IPS-15b (cell line): ENCODE results near the gene HNRNPA2B1.

Experiments used
- H3K27me3 ChIP-seq: one replicate; pipeline ENCODE4 v1.6.1; 2013; ENCODE audit warnings: low read length; ENCODE audit not compliant: control insufficient read depth, insufficient read depth
- H3K36me3 ChIP-seq: one replicate; pipeline ENCODE4 v1.6.1; 2013; ENCODE audit warnings: low read length; ENCODE audit not compliant: control insufficient read depth, insufficient read depth
- H3K4me1 ChIP-seq: one replicate; pipeline ENCODE4 v1.6.1; 2013; ENCODE audit warnings: mild to moderate bottlenecking, low read length; ENCODE audit not compliant: control insufficient read depth, insufficient read depth
- H3K4me3 ChIP-seq: one replicate; pipeline ENCODE4 v1.5.1; 2013; ENCODE audit warnings: low read depth, low read length
- H3K9ac ChIP-seq: one replicate; pipeline ENCODE4 v1.6.1; 2013; ENCODE audit warnings: low read depth, mild to moderate bottlenecking, low read length
- H3K9me3 ChIP-seq: one replicate; pipeline ENCODE4 v1.6.1; 2013; ENCODE audit warnings: mild to moderate bottlenecking, low read length; ENCODE audit not compliant: control insufficient read depth, insufficient read depth

Gene HNRNPA2B1

DNA sequence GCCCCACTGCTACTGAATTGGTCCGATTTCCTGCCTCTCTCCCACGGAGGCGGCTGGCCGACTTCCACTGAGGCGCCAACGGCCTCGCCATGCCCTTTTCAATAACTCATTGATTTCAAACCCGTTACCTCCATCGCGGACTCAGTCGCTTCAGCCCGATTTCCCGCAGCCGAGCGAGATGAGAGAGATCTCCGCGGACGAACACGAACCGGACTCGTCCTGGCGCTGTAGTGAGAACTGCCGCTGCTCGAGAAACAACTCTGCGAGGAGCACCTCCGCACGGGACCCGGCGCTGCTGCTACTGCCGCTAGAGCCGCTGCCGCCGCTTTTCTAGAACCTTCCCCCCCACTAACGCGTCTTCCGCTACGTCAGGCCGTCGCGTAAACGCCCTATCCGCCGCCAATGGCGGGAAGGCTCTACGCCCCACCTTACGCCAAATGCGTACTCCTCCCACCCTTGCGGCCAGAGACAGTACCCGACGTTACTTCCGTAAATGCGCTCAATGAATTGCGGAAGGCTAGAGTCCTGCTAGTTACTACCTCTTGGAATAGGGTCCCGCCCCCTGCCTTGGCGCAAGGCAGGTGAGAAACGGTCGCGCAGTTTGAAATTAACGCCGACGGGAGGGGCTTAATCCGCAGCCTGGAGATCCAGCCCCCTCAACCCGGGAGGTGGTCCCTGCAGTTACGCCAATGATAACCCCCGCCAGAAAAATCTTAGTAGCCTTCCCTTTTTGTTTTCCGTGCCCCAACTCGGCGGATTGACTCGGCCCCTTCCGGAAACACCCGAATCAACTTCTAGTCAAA is at the start of gene HNRNPA2B1:
Gene HNRNPA2B1, minus strand, starts transcription at position 303 of the 803 bp plus-strand sequence. Its CDS starts 169 bp downstream, at position 134.
- peaks cover 19% of the 10 kb centered on the region for H3K36me3 ChIP-seq
- H3K4me3 ChIP-seq, result peak within 1 kb of the TSS; percentile 97
- no peaks in the 10 kb centered on the region for H3K9me3 ChIP-seq
- no peaks in the 10 kb centered on the region for H3K4me1 ChIP-seq
- H3K27me3 ChIP-seq, result no peaks in the 10 kb centered on the region
- peak within 1 kb of the TSS; percentile 100 for H3K9ac ChIP-seq

DNA sequence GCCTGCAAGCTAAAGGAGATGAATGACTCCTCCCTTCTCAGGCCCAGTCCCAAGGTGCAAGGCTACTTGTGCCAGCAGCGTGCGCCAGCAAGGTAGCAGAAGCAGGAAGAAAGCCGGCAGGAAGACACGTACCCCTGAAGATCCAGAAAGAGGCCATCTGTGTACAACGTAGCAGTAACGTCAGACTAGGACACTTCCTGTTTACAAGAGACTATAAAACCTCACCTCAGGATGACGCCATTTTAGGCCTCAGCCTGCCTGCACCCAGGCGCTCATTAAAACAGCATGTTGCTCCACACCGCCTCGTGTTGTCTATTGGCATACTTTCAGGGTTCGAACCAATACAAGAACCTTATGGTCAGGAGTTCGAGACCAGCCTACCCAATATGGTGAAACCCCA is 49.7 kb upstream of the HNRNPA2B1 start:
- H3K9me3 ChIP-seq, result no peaks in the 10 kb centered on the region
- no peak overlapping the region for H3K9ac ChIP-seq
- H3K27me3 ChIP-seq, result no peaks in the 10 kb centered on the region
- H3K4me1 ChIP-seq, result no peaks in the 10 kb centered on the region
- H3K4me3 ChIP-seq, result no peak overlapping the region
- no peaks in the 10 kb centered on the region for H3K36me3 ChIP-seq

DNA sequence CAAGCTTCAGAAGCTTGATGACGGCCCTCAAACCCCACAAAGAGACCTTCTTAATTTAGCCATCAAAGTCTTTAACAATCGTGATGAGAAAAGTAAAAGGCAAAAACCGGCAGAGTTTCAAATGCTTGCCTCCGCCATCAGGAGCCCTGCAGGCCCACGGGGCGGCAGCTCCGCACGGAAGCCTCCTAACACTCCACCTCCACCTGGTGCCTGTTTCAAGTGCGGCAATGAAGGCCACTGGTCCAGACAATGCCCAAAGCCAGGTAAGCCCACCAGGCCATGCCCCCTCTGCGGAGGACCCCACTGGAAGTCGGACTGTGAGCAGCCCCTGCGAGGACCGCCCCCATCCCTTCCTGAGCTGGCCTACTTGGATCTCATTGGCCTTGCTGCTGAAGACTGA is 44.6 kb upstream of the HNRNPA2B1 start:
- Histone ChIP-seq H3K9ac (no peak overlapping the region), H3K9me3 (no peaks in the 10 kb centered on the region), H3K4me1 (no peaks in the 10 kb centered on the region), H3K36me3 (no peaks in the 10 kb centered on the region), H3K27me3 (no peaks in the 10 kb centered on the region), H3K4me3 (no peak overlapping the region)

DNA sequence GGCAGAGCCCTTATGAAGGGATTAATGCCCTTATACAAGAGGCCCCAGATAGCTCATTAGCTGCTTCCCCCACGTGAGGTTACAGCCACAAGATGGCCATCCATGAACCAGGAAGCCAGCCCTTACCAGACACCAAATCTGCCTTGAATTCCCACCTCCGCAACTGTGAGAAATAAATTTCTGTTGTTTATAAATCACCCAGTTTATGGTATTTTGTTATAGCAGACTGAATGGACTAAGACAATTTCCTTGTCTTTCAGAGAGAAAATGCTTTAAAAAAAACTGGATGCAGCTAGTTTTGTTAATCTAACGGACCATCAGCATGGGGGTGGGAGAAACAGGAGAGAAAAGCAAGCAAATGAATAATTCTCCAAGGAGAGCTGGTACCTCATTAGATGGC is 37.5 kb upstream of the HNRNPA2B1 start:
- Histone ChIP-seq H3K27me3 (no peaks in the 10 kb centered on the region), H3K9ac (no peak overlapping the region), H3K4me3 (no peak overlapping the region), H3K36me3 (no peaks in the 10 kb centered on the region), H3K9me3 (no peaks in the 10 kb centered on the region), H3K4me1 (no peaks in the 10 kb centered on the region)

DNA sequence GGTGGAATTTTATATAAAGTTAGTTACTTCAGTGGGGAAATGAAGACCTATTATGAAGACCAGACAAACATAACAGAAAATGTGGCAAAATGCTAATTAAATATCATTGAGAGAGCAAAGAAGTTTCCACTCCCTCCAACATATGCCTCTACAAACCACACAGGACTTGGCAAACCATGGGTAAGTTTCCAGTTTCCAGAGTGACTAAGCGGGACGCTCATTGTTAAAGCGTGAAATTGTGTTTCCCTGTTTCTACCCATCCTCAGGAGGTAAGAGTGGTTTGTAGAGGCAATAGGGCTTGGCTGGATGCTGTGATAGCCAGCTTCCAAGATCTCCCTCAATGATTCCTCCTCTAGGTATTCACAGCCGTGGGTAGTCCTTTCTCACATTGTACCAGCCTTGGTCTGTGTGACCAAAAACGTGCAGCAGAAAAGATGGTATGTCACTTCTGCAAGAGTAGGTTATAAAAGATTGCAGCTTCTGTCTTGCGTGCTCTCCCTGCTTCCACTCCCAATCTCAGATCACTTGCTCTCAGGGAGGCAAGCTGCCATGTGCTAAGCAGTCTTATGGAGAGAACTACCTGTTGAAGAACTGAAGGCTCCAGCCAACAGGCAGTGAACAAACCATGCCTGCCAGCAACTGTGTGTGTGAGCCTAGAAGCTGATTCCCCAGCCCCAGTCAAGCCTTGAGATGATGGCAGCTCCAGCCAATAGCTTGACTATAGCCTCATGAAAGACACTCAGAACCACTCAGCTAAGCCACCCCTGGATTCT is 36.7 kb upstream of the HNRNPA2B1 start:
- no peak overlapping the region for H3K4me3 ChIP-seq
- no peaks in the 10 kb centered on the region for H3K4me1 ChIP-seq
- no peaks in the 10 kb centered on the region for H3K9me3 ChIP-seq
- no peaks in the 10 kb centered on the region for H3K27me3 ChIP-seq
- H3K36me3 ChIP-seq, result no peaks in the 10 kb centered on the region
- H3K9ac ChIP-seq, result no peak overlapping the region

DNA sequence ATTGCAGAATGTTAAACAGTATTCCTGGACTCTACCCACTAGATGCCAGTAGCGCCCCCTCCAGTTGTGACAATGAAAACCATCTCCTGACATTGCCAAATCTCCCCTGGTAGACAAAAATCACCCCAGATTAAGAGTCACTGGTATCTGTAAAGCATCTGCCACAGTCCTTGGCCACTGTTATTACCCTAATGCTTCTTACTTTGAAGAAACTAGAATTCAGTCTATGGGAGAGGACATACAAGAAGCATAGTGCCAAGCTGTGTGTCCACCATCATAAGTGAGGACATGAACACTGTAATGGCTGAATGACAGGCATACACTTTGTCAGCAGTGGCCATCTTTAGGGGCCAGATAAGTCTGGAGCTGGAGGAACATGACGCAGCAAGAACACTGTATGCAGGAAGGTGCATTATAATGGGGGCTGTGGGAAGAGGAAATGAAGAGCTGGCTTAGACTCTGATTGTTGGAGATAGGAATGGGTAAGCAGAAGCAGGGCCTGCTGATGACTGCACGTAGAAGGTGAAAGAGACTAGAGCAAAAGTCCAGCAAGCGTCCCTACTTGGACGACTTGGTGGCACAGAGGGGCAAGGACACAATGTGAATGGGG is 33.5 kb upstream of the HNRNPA2B1 start:
- Histone ChIP-seq H3K36me3 (no peaks in the 10 kb centered on the region), H3K9me3 (no peaks in the 10 kb centered on the region), H3K27me3 (no peaks in the 10 kb centered on the region), H3K4me3 (no peak overlapping the region), H3K9ac (no peak overlapping the region), H3K4me1 (no peaks in the 10 kb centered on the region)

DNA sequence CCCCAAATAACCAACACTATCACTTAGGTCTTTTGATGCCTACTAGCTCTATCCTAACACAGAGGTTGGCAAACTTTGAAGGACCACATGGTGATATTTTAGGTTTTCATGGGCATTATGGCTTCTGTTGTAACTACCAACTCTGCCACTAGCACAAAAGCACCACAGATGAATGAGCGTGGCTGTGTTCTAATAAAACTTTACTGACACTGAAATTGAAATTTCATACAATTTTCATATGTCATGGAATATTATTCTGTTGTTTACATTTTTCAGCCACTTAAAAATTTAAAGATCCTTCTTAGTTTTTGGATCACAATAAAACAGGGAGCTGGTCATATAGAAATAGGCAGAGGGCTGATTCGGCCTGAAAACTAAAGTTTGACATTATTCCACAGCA is 27.4 kb upstream of the HNRNPA2B1 start:
- no peaks in the 10 kb centered on the region for H3K4me1 ChIP-seq
- H3K27me3 ChIP-seq, result no peaks in the 10 kb centered on the region

DNA sequence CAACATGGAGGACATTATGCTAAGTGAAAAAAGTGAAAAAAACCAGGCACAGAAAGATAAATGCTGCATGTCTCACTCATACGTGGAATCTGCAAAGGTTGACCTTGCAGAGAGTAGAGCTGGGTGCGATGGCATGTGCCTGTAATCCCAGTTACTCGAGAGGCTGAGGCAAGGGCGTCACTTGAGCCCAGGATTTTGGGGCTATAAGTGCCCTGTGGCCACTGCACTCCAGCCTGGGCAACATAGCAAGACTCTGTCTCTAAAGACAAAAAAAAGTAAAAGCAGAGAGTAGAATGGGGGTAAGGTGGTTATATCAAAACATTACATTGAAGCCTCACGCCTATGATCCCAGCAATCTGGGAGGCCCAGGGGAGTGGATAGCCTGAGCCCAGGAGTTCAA is 23.8 kb upstream of the HNRNPA2B1 start:
- H3K4me3 ChIP-seq, result no peak overlapping the region
- H3K9ac ChIP-seq, result no peak overlapping the region
- H3K4me1 ChIP-seq, result no peaks in the 10 kb centered on the region
- H3K27me3 ChIP-seq, result no peaks in the 10 kb centered on the region
- H3K36me3 ChIP-seq, result no peaks in the 10 kb centered on the region
- H3K9me3 ChIP-seq, result no peaks in the 10 kb centered on the region

More for the DNA sequence above, 27.4 kb upstream of the HNRNPA2B1 start:
- Histone ChIP-seq H3K9ac (no peak overlapping the region), H3K36me3 (no peaks in the 10 kb centered on the region), H3K4me3 (no peak overlapping the region), H3K9me3 (no peaks in the 10 kb centered on the region)

DNA sequence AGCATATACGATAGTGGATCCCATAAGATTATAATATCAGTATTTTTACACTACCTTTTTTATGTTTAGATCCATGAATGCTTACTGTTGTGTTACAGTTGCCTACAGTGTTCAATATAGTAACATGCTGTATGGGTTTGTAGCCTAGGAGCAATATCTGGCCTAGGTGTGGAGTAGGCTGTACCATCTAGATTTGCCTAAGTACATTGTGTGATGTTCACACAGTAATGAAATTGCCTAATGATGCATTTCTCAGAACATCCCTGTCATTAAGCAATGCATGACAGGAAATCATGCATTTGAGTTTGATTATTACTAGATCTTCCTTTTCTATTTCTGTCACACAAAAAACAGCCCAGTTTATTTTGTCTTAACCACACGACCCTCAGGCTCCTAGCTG is 15.5 kb upstream of the HNRNPA2B1 start:
- H3K36me3 ChIP-seq, result no peaks in the 10 kb centered on the region
- peaks cover 2% of the 10 kb centered on the region for H3K4me1 ChIP-seq
- H3K27me3 ChIP-seq, result no peaks in the 10 kb centered on the region
- H3K9ac ChIP-seq, result no peak overlapping the region
- no peaks in the 10 kb centered on the region for H3K9me3 ChIP-seq
- no peak overlapping the region for H3K4me3 ChIP-seq

DNA sequence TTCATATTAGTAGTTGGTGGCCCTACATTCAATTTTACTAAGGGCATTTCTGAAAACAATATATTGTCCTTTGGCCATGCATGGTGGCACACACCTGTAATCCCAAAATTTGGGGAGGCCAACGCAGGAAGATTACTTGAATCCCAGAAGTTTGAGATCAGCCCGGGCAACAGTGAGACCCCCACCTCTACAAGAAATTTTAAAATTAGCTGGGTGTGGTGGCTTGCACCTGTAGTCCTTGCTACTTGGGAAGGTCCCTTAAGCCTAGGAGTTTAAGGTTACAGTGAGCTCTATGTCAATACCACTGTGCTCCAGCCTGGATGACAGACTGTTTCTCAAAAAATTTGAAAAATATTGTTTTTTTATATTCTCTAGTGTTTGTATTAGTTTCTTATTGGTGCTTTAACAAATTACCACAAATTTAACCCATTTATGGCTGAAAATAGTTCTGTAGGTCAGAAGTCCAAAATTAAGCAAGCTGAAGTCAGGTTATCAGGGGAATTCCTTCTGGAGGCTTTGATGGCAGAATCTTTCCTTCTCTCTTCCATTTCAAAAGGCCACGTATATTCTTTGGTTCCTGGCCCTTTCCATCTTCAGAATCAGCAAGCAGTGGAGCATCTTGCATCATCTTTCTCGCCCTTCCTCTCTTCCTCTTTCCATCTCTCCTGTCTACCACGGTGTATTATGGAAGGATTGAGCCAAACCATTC is 13.4 kb upstream of the HNRNPA2B1 start:
- Histone ChIP-seq H3K9me3 (no peaks in the 10 kb centered on the region), H3K9ac (no peak overlapping the region), H3K27me3 (no peaks in the 10 kb centered on the region), H3K4me3 (no peak overlapping the region), H3K36me3 (peaks cover 13% of the 10 kb centered on the region), H3K4me1 (peaks cover 2% of the 10 kb centered on the region)

DNA sequence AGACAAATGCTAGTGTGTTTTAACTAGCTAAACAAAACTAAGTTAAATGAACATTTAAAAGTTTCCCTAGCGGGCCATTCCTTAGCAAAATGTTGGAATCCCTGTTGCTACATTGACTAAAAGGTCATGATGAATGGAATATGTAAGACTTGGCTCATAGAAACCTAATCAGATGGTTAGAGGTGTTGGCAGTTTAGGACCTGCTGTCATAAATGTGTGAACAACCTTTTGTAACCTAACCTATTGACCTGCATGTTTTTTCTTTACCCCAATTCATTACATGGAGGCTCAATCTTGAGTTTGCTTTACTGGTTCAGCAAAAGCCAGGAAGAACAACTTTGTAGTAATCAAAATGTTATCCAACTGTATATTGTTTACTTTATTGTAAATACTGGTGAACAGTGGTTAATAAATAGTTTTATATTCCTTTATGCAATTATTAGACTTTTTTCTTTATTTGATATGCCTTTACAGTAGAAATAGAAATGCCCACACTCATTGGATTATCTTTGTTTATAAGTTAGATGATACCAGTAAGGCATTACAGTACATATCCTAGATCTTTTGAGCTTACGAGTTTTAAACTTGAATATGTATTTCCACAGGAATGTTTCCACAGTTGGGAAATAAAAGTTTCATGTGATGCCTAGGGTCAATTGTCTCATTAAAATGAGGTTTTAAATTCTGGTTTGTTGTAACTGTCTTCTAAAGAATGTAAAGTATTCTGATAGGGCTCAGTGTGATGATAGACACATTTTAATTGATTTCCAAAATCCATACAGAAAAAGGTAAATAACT is 12.6 kb upstream of the HNRNPA2B1 start:
- Histone ChIP-seq H3K4me1 (peaks cover 2% of the 10 kb centered on the region), H3K36me3 (peaks cover 17% of the 10 kb centered on the region), H3K27me3 (no peaks in the 10 kb centered on the region), H3K9me3 (no peaks in the 10 kb centered on the region), H3K9ac (no peak overlapping the region), H3K4me3 (no peak overlapping the region)
